Measurements from ENCODE around the gene GNB4. TPM values are rescaled to one million over a fixed set of nuclear protein-coding genes. Genes with fewer than 3 reads are reported as not detected.

Gene GNB4
- total and polyA plus RNA-seq, 2 of the 8 experiments (the other 6 are each of a cell fraction or from before 2014, with no cell fraction given): 13.4 to 29.2 TPM

DNA sequence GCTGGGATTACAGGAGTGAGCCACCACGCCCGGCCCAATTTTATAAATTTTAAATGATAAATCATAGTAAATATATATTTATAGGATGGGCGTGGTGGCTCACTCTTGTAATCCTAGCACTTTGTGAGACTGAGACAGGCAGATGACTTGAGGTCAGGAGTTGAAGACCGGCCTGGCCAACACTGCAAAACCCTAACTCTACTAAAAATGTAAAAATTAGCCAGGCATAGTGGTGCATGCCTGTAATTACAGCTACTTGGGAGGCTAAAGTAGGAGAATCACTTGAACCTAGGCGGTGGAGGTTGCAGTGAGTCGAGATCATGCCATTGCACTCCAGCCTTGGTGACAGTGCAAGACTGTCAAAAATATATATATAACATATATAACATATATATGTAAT lies 77.3 kb downstream of the GNB4 start:
- WGBS, 2 experiments (ENCODE audit: extremely low coverage in 1 of 2, insufficient coverage in 1 of 2, insufficient read length in 1 of 2, insufficient replicate concordance in 2 of 2, low coverage in 1 of 2, low lambda C conversion rate in 2 of 2, missing lambda C conversion rate in 1 of 2): 89% methylated on average over 6 of the region's 6 CpGs; no CpG with 5 or more reads in 1 of the 2 experiments
- POLR2A ChIA-PET (ENCODE audit: partially characterized antibody): no interaction called here
- CTCF ChIA-PET (ENCODE audit: partially characterized antibody): interaction anchor here (1.0 to 3.1 kb wide), 5 partner anchors 12 to 98 kb away, joined by 3 to 20 read pairs (median 5); no protein-coding TSS in a partner anchor
- TF ChIP-seq KDM4A (IDR thresholded peaks at IDR 0.05; ENCODE audit: low read depth, low read length, severe bottlenecking): no peak
- no peak for TF ChIP-seq TEAD4 (IDR thresholded peaks at IDR 0.05; ENCODE audit: low read depth, low read length)
- TF ChIP-seq POLR2AphosphoS5 (IDR thresholded peaks at IDR 0.05; ENCODE audit: low read depth, low read length): no peak
- TF ChIP-seq FOSL1 (IDR thresholded peaks at IDR 0.05; ENCODE audit: insufficient read depth, low read depth, low read length): no peak
- no peak for TF ChIP-seq EZH2 (IDR thresholded peaks at IDR 0.05; ENCODE audit: low read depth, low read length, severe bottlenecking)
- no peak for TF ChIP-seq CHD1 (IDR thresholded peaks at IDR 0.05; ENCODE audit: low read depth, low read length)
- TF ChIP-seq SP2 (IDR thresholded peaks at IDR 0.05; ENCODE audit: low read length): no peak
- no peak for TF ChIP-seq CEBPB (IDR thresholded peaks at IDR 0.05; ENCODE audit: low read depth, low read length)
- no peak for TF ChIP-seq EP300 (IDR thresholded peaks at IDR 0.05; ENCODE audit: borderline replicate concordance in 1 of 2, low read depth in 2 of 2, low read length in 2 of 2)
- TF ChIP-seq, protein P1, sequence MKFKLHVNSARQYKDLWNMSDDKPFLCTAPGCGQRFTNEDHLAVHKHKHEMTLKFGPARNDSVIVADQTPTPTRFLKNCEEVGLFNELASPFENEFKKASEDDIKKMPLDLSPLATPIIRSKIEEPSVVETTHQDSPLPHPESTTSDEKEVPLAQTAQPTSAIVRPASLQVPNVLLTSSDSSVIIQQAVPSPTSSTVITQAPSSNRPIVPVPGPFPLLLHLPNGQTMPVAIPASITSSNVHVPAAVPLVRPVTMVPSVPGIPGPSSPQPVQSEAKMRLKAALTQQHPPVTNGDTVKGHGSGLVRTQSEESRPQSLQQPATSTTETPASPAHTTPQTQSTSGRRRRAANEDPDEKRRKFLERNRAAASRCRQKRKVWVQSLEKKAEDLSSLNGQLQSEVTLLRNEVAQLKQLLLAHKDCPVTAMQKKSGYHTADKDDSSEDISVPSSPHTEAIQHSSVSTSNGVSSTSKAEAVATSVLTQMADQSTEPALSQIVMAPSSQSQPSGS (IDR thresholded peaks at IDR 0.05; ENCODE audit: low read length): no peak
- no peak for TF ChIP-seq SIRT6 (IDR thresholded peaks at IDR 0.05; ENCODE audit: low read length)
- TF ChIP-seq, protein P2, sequence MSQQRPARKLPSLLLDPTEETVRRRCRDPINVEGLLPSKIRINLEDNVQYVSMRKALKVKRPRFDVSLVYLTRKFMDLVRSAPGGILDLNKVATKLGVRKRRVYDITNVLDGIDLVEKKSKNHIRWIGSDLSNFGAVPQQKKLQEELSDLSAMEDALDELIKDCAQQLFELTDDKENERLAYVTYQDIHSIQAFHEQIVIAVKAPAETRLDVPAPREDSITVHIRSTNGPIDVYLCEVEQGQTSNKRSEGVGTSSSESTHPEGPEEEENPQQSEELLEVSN (IDR thresholded peaks at IDR 0.05): no peak
- no peak for TF ChIP-seq POU5F1 (IDR thresholded peaks at IDR 0.05; ENCODE audit: low read depth, low read length)

More for the DNA sequence above, 77.3 kb downstream of the GNB4 start:
- Histone ChIP-seq H4K8ac (ENCODE audit: extremely low read depth, insufficient read depth, low read length) (no peak overlapping the region), H3K79me2 (ENCODE audit: control insufficient read depth in 1 of 2, insufficient read depth in 2 of 2, low read length in 2 of 2) (no peaks in the 10 kb centered on the region), H3K27ac (ENCODE audit: low read depth, low read length) (no peak overlapping the region), H3K9ac (replicated peaks in 1 of 4; ENCODE audit: extremely low read depth in 1 of 4, low read depth in 3 of 4, low read length in 3 of 4) (no peak overlapping the region), H3K23ac (ENCODE audit: insufficient read length) (no peak overlapping the region), H3K4me1 (replicated peaks in 1 of 4; ENCODE audit: control insufficient read depth in 3 of 4, insufficient read depth in 4 of 4, low read length in 3 of 4) (no peaks in the 10 kb centered on the region), H4K91ac (replicated peaks; ENCODE audit: insufficient read length, low read length) (no peak overlapping the region), H3K79me1 (ENCODE audit: low read depth, low read length) (no peaks in the 10 kb centered on the region), H3K4ac (replicated peaks; ENCODE audit: insufficient read length, low read depth, low read length) (no peak overlapping the region), H3K14ac (ENCODE audit: insufficient read length) (no peak overlapping the region), H2BK12ac (ENCODE audit: low read depth, low read length) (no peak overlapping the region), H3K4me2 (ENCODE audit: insufficient read depth in 1 of 2, low read depth in 2 of 2, low read length in 2 of 2) (no peak overlapping the region), H2AK5ac (ENCODE audit: low read depth, low read length) (no peak overlapping the region), H3K36me3 (ENCODE audit: control insufficient read depth in 2 of 4, insufficient read depth in 4 of 4, low read length in 3 of 4) (peaks cover 4 to 26% (median 10%) of the 10 kb centered on the region in 4 experiments; a peak in 7 of 8 replicates), H2BK20ac (ENCODE audit: low read length) (no peak overlapping the region), H4K20me1 (replicated peaks in 1 of 2; ENCODE audit: control insufficient read depth in 1 of 2, insufficient read depth in 2 of 2, low read length in 2 of 2) (no peaks in the 10 kb centered on the region), H3K23me2 (ENCODE audit: low read depth, low read length) (no peaks in the 10 kb centered on the region), H3K56ac (replicated peaks; ENCODE audit: insufficient read length, low read depth, low read length) (no peak overlapping the region), H2BK15ac (ENCODE audit: low read length) (no peak overlapping the region), H3K9me3 (ENCODE audit: insufficient read depth in 2 of 2, low read depth in 1 of 2, low read length in 1 of 2) (no peaks in the 10 kb centered on the region), H2AFZ (ENCODE audit: low read length) (no peak overlapping the region), H3K4me3 (ENCODE audit: extremely low read depth in 1 of 4, insufficient read depth in 2 of 4, low read depth in 3 of 4, low read length in 4 of 4) (no peak overlapping the region), H3K27me3 (replicated peaks in 1 of 4; ENCODE audit: control insufficient read depth in 3 of 4, extremely low read depth in 1 of 4, insufficient read depth in 3 of 4, low read length in 3 of 4) (no peaks in the 10 kb centered on the region), H2BK5ac (ENCODE audit: low read depth, low read length) (no peak overlapping the region), H4K5ac (ENCODE audit: insufficient read length, low read depth, low read length) (no peak overlapping the region), H3K18ac (ENCODE audit: extremely low read depth, low read length) (no peak overlapping the region), H2BK120ac (replicated peaks; ENCODE audit: low read depth, low read length) (no peak overlapping the region)
- DNase-seq (ENCODE audit: low read depth in 1 of 2, low spot score in 2 of 2) (no peak), FAIRE-seq (no peak)

Data from H1 (cell line).